SK-N-SH (cell line): ENCODE results near the gene BDKRB2.

Source experiments
- CTCF ChIP-seq: fragments of 200-600 bp; sonication (generic); IDR thresholded peaks from 2 replicates; pipeline ENCODE4 v1.6.1; 2017; ENCODE audit warnings: antibody characterized with exemption, mild to moderate bottlenecking, moderate library complexity
- EZH2phosphoT487 ChIP-seq: fragments of 200-600 bp; sonication (generic); IDR thresholded peaks from 2 replicates; pipeline ENCODE4 v1.6.1; 2017; ENCODE audit warnings: low read depth, mixed run types, mild to moderate bottlenecking, antibody characterized with exemption, moderate library complexity, borderline replicate concordance

- TF ChIP-seq EZH2phosphoT487 (no peak), CTCF (no peak)
Measured at GRCh38 chr14:96227428-96227827, 22.8 kb downstream of the BDKRB2 start.
